Sigmoid colon (tissue), 7 donors: ENCODE data around the gene DACH2. TPM values are rescaled to one million over a fixed set of nuclear protein-coding genes. Genes with fewer than 3 reads are reported as not detected.

Experiments
- DNase-seq: peaks from one replicate; pipeline ENCODE4 v3.0.0-alpha.2; 2019
- H3K27ac ChIP-seq, 4 donors: fragments of 200-600 bp; sonication (generic); one replicate each; pipeline ENCODE4 v1.5.1; 2016 to 2019; ENCODE audit warnings: mild to moderate bottlenecking in 1 of 4
- H3K27me3 ChIP-seq, 3 donors: fragments of 200-600 bp; sonication (generic); one replicate each; pipeline ENCODE4 v1.5.1; 2019; ENCODE audit warnings: mild to moderate bottlenecking in 1 of 3
- H3K36me3 ChIP-seq, 4 donors: fragments of 200-600 bp; sonication (generic); one replicate each; pipeline ENCODE4 v1.5.1; 2016 to 2019
- H3K4me1 ChIP-seq, 4 donors: fragments of 200-600 bp; sonication (generic); one replicate each; pipeline ENCODE4 v1.5.1; 2017 to 2019
- H3K4me3 ChIP-seq, 4 donors: fragments of 200-600 bp; sonication (generic); one replicate each; pipeline ENCODE4 v1.5.1; 2017 to 2019; ENCODE audit warnings: mild to moderate bottlenecking in 2 of 4, moderate library complexity in 1 of 4
- H3K9me3 ChIP-seq, 4 donors: fragments of 200-600 bp in 3 of 4; sonication (generic) in 3 of 4; one replicate each; pipeline versions ENCODE4 v1.5.1 to v1.6.1; 2013 to 2019
- CTCF ChIP-seq, 4 experiments: fragments of 450-650 bp in 3 of 4; fragments of 200-600 bp in 1 of 4; IDR thresholded peaks; one replicate each; pipeline ENCODE4 v1.5.1; 2016 to 2019; ENCODE audit warnings: antibody characterized with exemption in 4 of 4, mild to moderate bottlenecking in 3 of 4, moderate library complexity in 2 of 4
- EP300 ChIP-seq, 4 donors: sonication (generic); formaldehyde crosslinking; IDR thresholded peaks; one replicate each; pipeline ENCODE4 v1.6.1; 2017; ENCODE audit warnings: antibody characterized with exemption in 4 of 4
- POLR2A ChIP-seq, 2 donors: fragments of 450-650 bp; IDR thresholded peaks; one replicate each; pipeline ENCODE4 v1.6.1; 2016; ENCODE audit warnings: antibody characterized with exemption in 2 of 2, mild to moderate bottlenecking in 2 of 2, moderate library complexity in 2 of 2
- POLR2AphosphoS5 ChIP-seq, 4 donors: sonication (generic); formaldehyde crosslinking; IDR thresholded peaks; one replicate each; pipeline ENCODE4 v1.6.1; 2017; ENCODE audit warnings: antibody characterized with exemption in 4 of 4
- WGBS, 2 donors: extraction: QIAGEN DNeasy Blood & Tissue Kit; methylation state at CpG; one replicate each; pipeline ENCODE4 v1.1.7; 2013; 5-methylcytosine and 5-hydroxymethylcytosine counted together
- intact Hi-C: fragments of 100-400 bp; cut with DNase I; formaldehyde crosslinking; loops from one replicate; pipeline ENCODE4 v1.15.1; 2023
- polyA plus RNA-seq, 3 donors: library from polyadenylated mRNA; stranded (reverse); fragments of 200-250 nt; gene quantifications; one replicate each; pipeline ENCODE4 v1.2.3, GENCODE V29; 2013
- total RNA-seq, 4 donors: library from RNA; depleted of rRNA; stranded (reverse); fragments of >200 nt; gene quantifications; one replicate each; pipeline ENCODE4 v1.1.0, GENCODE V29; 2016
- donor health status: healthy with polysubstance abuse.
- donor health status: Bipolar disorder and iron deficiency.
- donor health status: healthy.

Gene DACH2
- total RNA-seq (1 to 10 TPM in 1 of 4 donors, under 1 TPM in 3; under 0.01 to 1.4 (median 0.22) TPM), polyA plus RNA-seq (under 1 TPM in 1 of 3 donors, not detected in 2; 0.04 TPM)

- H3K9me3 ChIP-seq: no peaks in the 10 kb centered on the region
- peaks cover 0 to 29% (median 5%) of the 10 kb centered on the region in 3 donors for H3K27me3 ChIP-seq
- TF ChIP-seq EP300 (IDR thresholded peaks at IDR 0.05) (no peak), POLR2AphosphoS5 (IDR thresholded peaks at IDR 0.05) (no peak), CTCF (IDR thresholded peaks at IDR 0.05) (no peak), POLR2A (IDR thresholded peaks at IDR 0.05) (no peak)
- peak; percentile 87 for DNase-seq
- H3K4me3 ChIP-seq: peak within 1 kb of the TSS; percentile 12 to 48 (median 40)
- H3K4me1 ChIP-seq: peaks cover 0 to 12% (median 9%) of the 10 kb centered on the region in 4 donors
- intact Hi-C loops: no loop called here
- H3K36me3 ChIP-seq: no peaks in the 10 kb centered on the region
- WGBS, 2 donors: 1% methylated on average over 34 of the region's 34 CpGs
- H3K27ac ChIP-seq: no peak within 1 kb of the TSS
Observed at GRCh38 chrX:86148024-86148511, at the start of gene DACH2. DACH2 (plus strand) TSS chrX:86148451.

- H3K27me3 ChIP-seq: no peaks in the 10 kb centered on the region
- intact Hi-C loops: no loop called here
- DNase-seq: no peak
- WGBS, 2 donors: 56 to 75% methylated on average over 2 of the region's 2 CpGs
- no peak overlapping the region for H3K27ac ChIP-seq
- H3K36me3 ChIP-seq: no peaks in the 10 kb centered on the region
- TF ChIP-seq POLR2A (IDR thresholded peaks at IDR 0.05): no peak
- no peak for TF ChIP-seq EP300 (IDR thresholded peaks at IDR 0.05)
- TF ChIP-seq POLR2AphosphoS5 (IDR thresholded peaks at IDR 0.05): no peak
- no peak for TF ChIP-seq CTCF (IDR thresholded peaks at IDR 0.05)
- H3K4me1 ChIP-seq: no peaks in the 10 kb centered on the region
- H3K9me3 ChIP-seq: no peaks in the 10 kb centered on the region
- no peak overlapping the region for H3K4me3 ChIP-seq
Observed at GRCh38 chrX:86102341-86102740, 45.9 kb upstream of the DACH2 start.

GRCh38 chrX:86103061-86103460 lies 45.2 kb upstream of the DACH2 start:
- Histone ChIP-seq H3K27me3 (no peaks in the 10 kb centered on the region), H3K36me3 (no peaks in the 10 kb centered on the region), H3K9me3 (no peaks in the 10 kb centered on the region), H3K27ac (no peak overlapping the region), H3K4me3 (no peak overlapping the region), H3K4me1 (no peaks in the 10 kb centered on the region)
- intact Hi-C loops: no loop called here
- TF ChIP-seq POLR2A (IDR thresholded peaks at IDR 0.05): no peak
- TF ChIP-seq EP300 (IDR thresholded peaks at IDR 0.05): no peak
- TF ChIP-seq CTCF (IDR thresholded peaks at IDR 0.05): no peak
- no peak for TF ChIP-seq POLR2AphosphoS5 (IDR thresholded peaks at IDR 0.05)
- 69 to 79% methylated on average over 1 of the region's 1 CpG for WGBS, 2 donors
- no peak for DNase-seq

- TF ChIP-seq CTCF (IDR thresholded peaks at IDR 0.05): no peak
- no peak for TF ChIP-seq POLR2AphosphoS5 (IDR thresholded peaks at IDR 0.05)
- no peak for TF ChIP-seq POLR2A (IDR thresholded peaks at IDR 0.05)
- no peak for TF ChIP-seq EP300 (IDR thresholded peaks at IDR 0.05)
- no peak for DNase-seq
- Histone ChIP-seq H3K4me3 (no peak overlapping the region), H3K9me3 (no peaks in the 10 kb centered on the region), H3K36me3 (no peaks in the 10 kb centered on the region), H3K4me1 (no peaks in the 10 kb centered on the region), H3K27me3 (no peaks in the 10 kb centered on the region), H3K27ac (no peak overlapping the region)
- intact Hi-C loops: no loop called here
- 68 to 83% methylated on average over 1 of the region's 1 CpG for WGBS, 2 donors
Observed at GRCh38 chrX:86104526-86104925, 43.7 kb upstream of the DACH2 start.

- H3K4me1 ChIP-seq: no peaks in the 10 kb centered on the region
- no peaks in the 10 kb centered on the region for H3K27me3 ChIP-seq
- no peak for DNase-seq
- H3K4me3 ChIP-seq: no peak overlapping the region
- no peak overlapping the region for H3K27ac ChIP-seq
- intact Hi-C loops: no loop called here
- H3K9me3 ChIP-seq: no peaks in the 10 kb centered on the region
- TF ChIP-seq POLR2A (IDR thresholded peaks at IDR 0.05) (no peak), EP300 (IDR thresholded peaks at IDR 0.05) (no peak), POLR2AphosphoS5 (IDR thresholded peaks at IDR 0.05) (no peak), CTCF (IDR thresholded peaks at IDR 0.05) (no peak)
- WGBS, 2 donors: 91 to 100% methylated on average over 1 of the region's 1 CpG
- no peaks in the 10 kb centered on the region for H3K36me3 ChIP-seq
Observed at GRCh38 chrX:86121916-86122315, 26.3 kb upstream of the DACH2 start.
